HEK293T (cell line): ENCODE data around the gene MSX1.

Experiments used
- ELF4 ChIP-seq: fragments of 450-650 bp; IDR thresholded peaks from 2 replicates; pipeline ENCODE4 v1.6.1; 2017; ENCODE audit warnings: antibody characterized with exemption
- FOXK2 ChIP-seq: fragments of 450-650 bp; IDR thresholded peaks from 2 replicates; pipeline ENCODE4 v1.6.1; 2016; ENCODE audit warnings: mild to moderate bottlenecking
- HDGF ChIP-seq: fragments of 450-650 bp; IDR thresholded peaks from 2 replicates; pipeline ENCODE4 v1.6.1; 2017; ENCODE audit warnings: antibody characterized with exemption, borderline replicate concordance
- L3MBTL2 ChIP-seq: fragments of 450-650 bp; conservative IDR thresholded peaks from 2 replicates; pipeline ENCODE4 v1.6.1; 2016; ENCODE audit warnings: mild to moderate bottlenecking
- SP1 ChIP-seq: fragments of 450-650 bp; IDR thresholded peaks from 2 replicates; pipeline ENCODE4 v1.6.1; 2017
- ZNF384 ChIP-seq: fragments of 450-650 bp; IDR thresholded peaks from 2 replicates; pipeline ENCODE4 v1.6.1; 2016
- TF ChIP-seq, protein P1 (sequence below): fragments of 450-650 bp; IDR thresholded peaks from 2 replicates; pipeline ENCODE4 v1.6.1; 2016

DNA sequence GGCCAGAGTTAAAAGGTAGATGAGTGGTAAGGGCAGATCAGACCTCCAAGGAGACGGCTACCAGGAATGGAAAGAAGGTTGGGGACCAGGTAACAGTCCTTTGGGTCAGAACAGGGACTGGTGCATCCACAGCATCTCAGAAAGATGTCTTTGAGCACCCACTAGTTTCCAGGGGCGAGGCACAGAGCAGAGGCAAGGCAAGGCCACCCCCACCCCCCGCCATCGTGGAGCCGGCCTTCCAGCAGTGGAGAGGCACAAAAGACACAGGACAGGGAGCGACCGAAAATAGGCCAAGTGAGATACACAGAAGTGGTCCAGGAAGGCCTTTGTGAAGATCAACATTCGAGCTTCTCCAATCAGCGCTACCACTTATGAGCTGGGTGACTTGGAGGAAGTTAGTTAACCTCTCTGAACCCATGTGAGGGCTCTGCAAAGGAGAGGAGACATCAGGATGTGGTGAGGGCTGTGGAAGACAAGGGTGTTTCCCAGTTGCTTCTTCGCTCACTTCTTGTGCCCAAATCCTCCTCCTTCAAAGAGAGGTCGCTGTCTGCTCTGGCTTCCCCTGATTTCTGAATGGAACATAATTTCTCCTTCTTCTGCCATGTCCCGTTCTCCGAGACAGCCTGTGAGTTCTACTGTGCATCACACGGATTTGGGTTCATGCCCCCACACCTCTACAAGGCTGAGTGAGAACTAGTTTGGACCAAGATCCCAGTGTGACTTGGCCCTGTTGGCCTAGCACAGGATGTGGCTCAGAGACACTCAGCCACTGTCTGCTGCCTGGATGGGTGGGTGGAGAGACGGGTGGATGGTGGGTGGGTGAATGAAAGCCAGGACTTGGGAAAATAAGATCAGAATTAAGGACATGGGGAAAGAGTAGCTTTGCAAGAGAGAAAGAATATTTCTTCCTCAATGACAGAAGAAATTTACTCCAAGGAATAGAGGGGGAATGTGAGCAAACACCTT is 16.7 kb upstream of the MSX1 start:
- TF ChIP-seq, protein P1, sequence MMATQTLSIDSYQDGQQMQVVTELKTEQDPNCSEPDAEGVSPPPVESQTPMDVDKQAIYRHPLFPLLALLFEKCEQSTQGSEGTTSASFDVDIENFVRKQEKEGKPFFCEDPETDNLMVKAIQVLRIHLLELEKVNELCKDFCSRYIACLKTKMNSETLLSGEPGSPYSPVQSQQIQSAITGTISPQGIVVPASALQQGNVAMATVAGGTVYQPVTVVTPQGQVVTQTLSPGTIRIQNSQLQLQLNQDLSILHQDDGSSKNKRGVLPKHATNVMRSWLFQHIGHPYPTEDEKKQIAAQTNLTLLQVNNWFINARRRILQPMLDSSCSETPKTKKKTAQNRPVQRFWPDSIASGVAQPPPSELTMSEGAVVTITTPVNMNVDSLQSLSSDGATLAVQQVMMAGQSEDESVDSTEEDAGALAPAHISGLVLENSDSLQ: no peak
- TF ChIP-seq L3MBTL2: no peak
- no peak for TF ChIP-seq ELF4
- TF ChIP-seq FOXK2: no peak
- no peak for TF ChIP-seq SP1
- no peak for TF ChIP-seq HDGF
- TF ChIP-seq ZNF384: no peak
